Stromal cell of bone marrow (primary cell): ENCODE results near the gene NR1H3.
"Not testable (repeated sequence)": the region's sequence is repeated elsewhere in the genome, so short reads cannot be mapped to it uniquely, and the experiment has no call there.

Experiments used
- DNase-seq: peaks from one replicate; pipeline ENCODE4 v3.0.0-alpha.2; 2012; ENCODE audit warnings: low read depth

NR1H3 gene

DNA sequence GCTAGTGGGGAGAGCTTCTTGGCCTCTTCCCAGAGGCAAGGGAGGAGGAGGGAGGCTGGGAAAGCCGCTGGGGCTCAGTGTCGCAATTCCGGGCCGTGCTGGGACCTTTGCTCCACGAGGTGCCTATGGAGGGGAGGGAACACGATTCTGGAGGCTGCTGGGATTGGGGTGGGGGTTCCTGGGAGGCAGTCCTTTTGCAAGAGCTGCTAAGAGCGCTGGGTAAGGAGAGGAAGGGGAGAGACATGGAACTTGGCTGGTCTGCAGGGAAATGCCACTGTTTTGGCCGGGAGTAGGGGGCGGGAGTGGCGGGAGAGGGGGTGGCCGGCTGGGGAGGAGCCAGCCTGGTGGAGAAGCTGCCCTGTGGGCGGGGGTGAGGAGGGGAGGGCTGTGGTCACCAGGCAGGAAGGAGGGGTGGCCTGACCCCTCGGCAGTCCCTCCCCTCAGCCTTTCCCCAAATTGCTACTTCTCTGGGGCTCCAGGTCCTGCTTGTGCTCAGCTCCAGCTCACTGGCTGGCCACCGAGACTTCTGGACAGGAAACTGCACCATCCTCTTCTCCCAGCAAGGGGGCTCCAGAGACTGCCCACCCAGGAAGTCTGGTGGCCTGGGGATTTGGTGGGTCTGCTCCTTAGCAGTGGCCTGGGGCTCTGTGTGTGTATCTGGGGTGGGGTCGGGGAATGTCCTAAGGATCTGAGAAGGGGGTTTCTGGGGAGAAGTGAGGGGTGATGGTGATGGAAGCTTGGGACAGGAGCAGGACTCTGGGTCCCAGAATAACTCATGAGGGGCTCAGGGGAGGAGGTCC, at the start of gene NR1H3:
NR1H3 (plus strand) TSS at position 480 of the 800 bp plus-strand sequence. CDS start 1,221 bp downstream, outside the sequence.
- peak; percentile 38 for DNase-seq

DNA sequence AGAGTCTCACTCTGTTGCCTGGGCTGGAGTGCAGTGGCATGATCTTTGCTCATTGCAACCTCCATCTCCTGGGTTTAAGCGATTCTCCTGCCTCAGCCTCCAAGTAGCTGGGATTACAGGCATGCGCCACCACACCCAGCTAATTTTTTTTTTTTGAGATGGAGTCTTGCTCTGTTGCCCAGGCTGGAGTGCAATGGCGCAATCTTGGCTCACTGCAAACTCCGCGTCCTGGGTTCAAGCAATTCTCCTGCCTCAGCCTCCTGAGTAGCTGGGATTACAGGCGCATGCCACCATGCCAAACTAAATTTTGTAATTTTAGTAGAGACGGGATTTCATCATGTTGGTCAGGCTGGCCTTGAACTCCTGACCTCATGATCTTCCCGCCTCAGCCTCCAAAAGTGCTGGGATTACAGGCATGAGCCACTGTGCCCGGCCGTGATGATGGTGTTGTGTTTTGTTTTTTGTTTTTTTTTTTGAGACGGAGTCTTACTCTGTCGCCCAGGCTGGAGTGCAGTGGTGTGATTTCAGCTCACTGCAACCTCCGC, 49.7 kb upstream of the NR1H3 start:
- not testable (repeated sequence) for DNase-seq

DNA sequence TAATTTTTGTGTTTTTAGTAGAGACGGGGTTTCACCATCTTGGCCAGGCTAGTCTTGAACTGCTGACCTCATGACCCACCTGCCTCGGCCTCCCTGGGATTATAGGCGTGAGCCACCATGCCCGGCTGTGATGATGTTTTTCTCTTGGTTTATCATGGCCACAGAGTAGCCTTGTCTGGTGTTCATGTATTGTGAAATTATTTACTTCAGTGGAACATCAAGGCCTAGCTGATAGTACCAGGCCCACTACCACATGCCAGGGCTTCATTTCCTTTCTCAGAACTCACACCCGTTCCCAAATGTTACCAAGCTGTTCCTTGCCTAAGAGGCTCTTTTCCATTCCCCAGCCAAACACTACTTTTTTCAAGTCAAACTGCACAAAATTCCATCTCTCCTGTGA, 49.2 kb upstream of the NR1H3 start:
- no peak for DNase-seq

DNA sequence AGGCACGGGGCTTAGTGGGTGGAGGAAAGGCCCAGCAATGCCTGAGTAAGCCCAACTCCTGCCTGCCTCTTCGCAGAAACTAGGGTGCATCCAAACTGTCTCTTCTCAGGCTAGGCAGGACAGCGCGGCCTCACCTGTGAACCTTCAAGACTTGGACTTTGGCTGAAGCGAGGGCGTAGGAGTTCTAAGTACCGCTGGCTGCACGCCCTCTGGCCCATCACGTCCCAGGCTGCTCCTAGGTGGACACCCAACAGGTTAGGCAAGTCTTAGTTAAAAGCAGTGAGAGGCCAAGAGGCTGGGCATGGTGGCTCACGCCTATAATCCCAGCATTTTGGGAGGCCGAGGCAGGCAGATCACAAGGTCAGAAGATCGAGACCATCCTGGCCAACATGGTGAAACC, 44.9 kb upstream of the NR1H3 start:
- DNase-seq: no peak

DNA sequence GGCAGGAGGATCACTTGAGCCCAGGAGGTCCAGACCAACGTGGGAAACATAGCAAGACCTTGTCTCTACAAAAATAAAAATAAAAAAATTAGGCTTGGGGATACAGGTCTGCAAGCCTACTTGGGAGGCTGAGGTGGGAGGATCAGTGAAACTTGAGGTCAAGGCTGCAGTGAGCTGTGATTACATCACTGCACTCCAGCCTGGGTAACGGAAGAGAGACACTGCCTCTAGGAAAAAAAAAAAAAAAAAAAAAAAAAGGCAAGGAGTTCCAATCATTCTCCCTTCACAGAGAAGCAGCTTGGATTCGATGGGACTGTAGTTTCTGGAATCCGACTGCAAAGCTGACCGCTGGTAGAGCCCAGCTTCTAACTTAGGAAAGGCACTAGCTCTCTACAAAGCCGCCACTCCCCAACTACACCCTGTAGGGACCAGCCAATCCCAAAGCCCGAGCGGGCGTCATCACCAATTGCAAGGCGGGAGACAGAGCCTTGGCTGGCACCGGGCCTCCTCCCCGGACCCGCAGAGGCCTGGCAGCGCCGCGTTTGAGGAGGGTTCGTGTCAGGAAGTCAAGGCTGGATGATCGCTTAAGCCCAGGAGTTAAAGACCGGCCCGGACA, 43.7 kb upstream of the NR1H3 start:
- peak; percentile 89 for DNase-seq

DNA sequence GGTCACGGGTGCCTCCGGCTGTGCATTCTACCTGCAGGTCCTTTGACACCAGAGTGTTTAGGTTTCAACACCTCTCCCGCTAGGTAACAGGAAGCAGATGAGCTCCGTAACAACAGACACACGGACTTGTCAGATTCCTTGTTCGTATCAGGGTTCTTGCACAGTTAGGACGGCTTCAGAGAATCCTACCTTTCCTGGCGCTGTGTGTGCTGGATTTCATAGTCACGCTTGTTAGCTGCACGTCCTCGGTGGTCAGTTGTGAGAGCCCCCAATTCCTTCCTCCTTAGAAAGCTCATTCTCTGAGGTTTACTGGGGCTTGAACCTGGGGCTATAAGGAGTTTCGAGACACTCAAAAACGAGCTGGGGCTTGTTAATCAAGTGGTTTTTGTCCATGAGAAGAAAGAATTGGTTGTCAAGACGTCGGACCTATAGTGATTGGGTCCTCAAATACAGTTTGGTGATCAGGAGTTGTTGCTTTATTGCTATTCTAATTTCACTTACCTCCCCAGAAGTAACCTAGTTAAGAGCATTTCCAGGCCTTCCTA, 42.4 kb upstream of the NR1H3 start:
- DNase-seq: no peak

DNA sequence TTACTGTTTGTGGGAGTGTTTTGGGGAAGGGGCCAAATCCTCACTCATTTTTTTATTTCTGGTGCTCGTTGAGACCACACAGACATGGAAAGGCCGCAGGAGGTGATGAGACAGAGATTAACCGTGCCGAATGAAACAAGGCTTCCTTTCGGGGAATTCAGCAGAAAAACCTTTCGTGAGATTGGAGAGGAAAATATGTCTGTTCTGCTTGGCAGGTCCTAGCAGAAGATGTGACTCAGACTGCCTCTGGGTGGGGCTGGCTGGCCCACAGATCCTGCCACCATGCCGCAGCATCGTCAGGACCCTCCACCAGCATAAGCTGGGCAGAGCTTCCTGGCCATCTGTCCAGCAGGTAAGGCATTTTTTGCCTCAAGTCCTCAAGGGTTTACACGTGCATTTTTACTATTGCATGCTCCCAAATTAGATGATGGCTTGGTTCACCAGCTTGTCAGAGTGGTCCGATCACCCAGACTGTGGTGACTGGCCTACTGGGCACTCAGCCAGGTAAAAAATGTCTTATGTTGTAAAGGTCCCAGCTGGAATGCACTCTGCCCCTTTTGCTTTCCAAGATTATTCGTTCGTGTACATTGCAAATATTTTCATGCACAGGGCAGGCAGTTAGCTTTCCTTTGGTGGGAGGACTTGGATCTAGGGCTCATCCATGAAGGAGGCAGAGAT, 41.5 kb upstream of the NR1H3 start:
- DNase-seq: peak; percentile 82

DNA sequence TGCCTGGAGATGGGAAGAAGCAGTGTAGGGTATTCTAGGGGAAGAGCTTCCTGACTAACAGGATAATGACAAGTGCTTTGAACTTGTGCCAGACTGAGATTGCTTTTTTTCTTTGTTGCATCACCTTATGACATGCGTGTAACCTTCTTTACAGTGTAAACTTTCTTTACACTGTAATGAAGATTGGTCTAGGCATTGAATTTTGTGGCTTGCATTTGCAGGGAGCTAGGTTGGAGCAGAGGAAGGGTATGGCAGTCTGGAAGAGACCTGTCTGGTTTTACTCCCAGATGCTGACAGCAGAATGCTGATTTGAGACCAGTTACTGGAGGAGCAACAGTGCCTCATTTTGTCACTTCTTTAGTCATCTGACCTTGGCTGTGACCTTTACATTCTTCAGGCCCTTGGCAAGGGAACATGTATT, 37.4 kb upstream of the NR1H3 start:
- no peak for DNase-seq

DNA sequence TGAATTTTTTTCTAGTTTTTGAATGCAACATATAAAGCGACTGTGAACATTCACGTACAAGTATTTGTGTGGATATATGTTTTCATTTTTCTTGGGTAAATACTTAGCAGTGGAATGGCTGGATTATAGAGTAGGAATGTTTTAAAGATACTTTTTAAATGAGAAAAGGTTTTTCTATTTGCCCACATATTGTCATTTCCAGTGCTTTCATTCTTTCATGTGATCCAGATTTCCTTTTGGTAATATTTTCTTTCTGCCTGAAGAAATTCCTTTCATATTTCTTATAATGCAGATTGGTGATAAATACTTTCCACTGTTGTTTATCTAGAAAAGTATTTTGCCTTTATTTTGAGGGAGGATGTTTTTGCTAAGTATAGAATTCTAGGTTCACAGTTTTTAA, 35.1 kb upstream of the NR1H3 start:
- DNase-seq: no peak

DNA sequence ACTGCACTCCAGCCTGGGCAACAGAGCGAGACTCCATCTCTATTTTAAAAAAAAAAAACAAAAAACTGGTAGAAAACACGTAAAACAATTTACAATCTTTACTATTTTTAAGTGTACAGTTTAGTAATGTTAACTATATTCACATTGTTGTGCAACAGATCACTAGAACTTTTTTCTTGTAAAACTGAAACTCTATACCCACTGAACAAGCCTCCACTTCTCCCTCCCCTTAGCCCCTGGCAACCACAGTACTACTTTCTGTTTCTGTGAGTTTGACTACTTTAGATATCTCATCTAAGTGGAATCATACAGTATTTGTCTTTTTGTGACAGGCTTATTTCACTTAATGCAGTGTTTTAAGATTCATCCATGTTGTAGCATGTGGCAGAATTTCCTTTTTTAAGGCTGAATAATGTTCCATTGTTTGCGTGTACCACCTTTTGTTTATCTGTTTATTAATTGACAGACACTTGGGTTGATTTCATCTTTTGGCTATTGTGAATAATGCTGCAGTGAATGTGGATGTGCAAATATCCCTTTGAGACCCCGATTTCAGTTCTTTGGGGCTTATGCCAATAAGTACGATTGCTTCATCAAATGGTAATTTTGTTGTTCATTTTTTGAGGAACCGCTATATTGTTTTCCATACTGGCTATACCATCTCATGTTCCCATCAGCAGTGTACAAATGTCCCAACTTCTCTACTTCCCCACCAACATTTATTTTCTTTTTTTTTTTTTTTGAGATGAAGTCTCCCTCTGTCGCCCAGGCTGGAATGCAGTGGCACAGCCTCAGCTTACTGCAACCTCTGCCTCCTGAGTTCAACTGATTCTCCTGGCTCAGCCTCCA, 32.0 kb upstream of the NR1H3 start:
- no peak for DNase-seq

DNA sequence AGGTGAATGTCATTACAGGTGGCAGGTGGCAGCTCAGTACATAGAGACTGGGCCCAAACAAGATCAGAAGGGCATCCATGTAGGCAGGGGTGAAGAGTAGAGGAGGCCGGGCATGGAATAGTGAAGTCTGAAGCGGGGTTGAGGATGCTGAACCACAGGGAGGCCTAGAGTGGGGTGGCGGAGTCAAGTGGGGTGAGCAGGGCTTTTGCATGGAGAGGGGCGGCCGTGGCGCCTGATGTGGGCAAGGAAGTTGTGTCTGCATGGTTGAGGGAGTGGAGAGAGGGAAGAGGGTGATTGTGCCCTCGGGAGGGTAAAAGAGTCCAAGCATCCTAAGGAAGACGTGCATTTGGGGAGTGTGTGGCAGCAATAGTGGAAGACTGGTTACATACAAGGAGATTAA, 28.6 kb upstream of the NR1H3 start:
- DNase-seq: no peak

DNA sequence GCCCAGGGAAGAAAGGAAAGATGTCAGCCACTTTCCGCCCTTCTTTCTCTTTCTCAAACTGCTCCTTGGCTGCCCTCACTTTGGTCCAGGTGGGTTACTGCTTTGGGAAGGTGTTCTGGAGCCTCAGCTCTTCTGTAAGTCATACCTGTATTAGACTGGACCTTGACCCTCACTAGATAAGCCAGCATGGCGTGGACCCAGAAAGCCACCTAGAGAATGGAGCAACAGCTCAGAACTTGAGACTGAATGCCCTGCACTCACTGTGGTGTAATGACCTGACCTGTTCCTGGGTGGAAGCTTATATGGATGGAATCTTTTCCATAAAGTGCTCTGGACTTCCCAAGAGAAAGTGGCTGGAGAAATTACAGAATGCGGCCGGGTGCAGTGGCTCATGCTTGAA, 24.7 kb upstream of the NR1H3 start:
- no peak for DNase-seq

DNA sequence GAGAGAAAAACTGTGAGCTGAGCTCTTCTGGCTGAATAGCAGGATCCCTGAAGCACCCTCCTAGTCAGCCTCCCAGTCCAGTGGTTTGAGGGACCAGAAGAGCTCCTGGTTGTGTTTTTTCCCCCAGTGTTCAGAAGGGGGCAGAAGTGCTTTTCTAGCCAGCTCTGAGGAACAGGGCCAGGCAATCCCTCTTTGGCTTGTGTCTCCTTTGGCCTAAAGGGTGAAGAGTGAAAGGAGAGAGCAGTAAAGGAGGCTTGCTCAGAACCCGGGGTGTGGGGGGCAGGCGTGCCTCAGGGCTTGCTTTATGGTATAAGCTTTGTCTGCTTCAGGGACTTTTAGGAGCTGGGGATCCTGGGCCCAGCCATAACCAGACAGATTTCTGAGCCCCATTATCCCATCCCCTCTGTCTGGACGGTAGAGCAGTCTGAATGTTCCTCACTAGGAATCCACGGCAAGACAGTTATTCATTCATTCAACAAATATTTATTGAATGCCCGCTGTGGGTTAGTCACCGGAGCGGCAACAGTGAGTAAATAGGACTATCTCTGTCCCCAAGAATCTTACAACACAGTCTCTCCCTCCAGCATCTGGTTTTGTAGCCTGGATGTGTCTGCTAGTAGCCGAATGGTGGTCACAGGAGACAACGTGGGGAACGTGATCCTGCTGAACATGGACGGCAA, 23.7 kb upstream of the NR1H3 start:
- peak; percentile 39 for DNase-seq

DNA sequence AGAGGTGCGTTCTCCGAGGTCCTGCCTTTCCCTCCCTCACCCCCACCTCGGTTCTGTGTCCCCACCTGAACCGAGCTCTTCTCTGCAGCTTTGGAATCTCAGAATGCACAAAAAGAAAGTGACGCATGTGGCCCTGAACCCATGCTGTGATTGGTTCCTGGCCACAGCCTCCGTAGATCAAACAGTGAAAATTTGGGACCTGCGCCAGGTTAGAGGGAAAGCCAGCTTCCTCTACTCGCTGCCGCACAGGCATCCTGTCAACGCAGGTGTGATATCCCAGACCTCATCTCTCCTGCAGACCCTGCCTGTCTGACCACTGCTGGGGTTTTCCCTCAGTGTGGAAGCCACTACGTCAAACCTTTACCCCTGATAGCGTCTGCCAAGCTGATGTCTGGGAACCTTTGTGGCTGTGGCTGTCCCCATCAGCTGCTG, 23.1 kb upstream of the NR1H3 start:
- no peak for DNase-seq

DNA sequence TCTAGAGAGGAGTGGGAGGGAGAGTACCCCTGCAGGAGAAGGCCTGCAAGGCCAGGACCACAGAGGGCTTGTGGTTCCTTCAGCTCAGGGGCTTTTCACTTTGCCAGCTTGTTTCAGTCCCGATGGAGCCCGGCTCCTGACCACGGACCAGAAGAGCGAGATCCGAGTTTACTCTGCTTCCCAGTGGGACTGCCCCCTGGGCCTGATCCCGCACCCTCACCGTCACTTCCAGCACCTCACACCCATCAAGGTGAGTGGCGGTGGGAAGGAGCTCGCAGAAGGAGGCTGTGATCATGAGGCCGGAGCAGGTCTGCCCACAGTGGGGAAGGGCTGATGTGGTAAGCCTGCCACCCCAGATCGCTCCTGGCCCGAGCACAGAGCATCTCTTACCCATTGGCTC, 22.6 kb upstream of the NR1H3 start:
- DNase-seq: no peak

DNA sequence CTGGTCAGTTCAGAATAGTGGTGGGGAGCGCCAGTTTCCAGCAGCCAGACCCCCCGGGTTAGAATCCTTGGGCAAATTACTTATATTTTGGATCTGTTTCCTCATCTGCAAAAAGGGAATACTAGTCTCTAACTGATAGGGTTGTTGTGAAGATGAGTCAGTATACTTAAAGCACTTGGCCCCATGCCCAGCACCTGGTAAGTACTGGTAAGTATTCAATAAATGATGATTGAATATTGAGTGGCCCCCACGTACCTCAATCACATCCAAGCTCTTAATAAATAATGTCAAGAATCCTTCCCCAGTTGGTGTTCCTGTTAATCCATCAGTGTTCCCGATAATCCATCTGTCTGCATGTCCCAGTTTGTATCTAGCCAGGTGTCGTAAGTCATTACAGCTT, 21.3 kb upstream of the NR1H3 start:
- no peak for DNase-seq

DNA sequence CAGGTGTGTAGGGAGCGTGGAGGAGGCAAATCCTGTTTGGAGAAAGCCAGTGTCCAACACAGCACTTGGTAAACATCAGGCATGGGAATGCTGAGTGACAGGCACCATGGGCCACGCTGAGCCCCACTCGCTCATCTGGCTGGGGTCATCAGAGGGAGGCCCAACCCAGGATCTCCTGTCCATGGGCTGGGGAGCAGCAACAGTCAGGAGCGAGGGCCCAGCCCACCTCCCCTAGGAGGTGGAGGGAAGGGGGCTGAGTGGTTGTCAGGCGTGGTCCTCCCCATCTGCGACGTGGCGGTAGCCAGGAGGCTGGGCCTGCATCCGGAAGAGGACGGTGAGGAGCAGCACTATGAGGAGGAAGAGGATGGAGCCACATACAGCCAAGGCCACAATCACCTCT, 17.9 kb upstream of the NR1H3 start:
- no peak for DNase-seq

DNA sequence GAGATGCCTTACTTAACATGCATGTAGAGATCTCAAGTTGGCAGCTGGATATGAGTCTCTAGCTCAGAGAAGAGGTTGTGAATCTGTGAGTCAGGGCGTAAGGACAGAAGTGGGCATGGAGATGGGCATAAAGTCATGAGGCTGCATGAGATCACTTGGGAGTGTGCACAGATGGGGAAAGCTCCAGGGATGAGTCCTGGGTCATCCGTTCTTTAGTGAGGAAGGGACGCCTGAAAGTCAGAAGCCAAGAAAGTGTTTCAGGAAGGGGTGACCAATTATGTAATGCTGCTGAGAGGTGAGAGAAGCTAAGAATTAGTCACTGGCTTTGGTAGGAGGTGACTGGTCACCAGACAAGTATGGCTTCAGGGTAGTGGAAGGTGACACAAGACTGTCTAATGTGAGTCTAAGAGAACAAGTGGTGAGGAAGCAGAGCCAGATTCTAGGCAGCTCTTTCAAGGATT, 15.9 kb upstream of the NR1H3 start:
- no peak for DNase-seq

DNA sequence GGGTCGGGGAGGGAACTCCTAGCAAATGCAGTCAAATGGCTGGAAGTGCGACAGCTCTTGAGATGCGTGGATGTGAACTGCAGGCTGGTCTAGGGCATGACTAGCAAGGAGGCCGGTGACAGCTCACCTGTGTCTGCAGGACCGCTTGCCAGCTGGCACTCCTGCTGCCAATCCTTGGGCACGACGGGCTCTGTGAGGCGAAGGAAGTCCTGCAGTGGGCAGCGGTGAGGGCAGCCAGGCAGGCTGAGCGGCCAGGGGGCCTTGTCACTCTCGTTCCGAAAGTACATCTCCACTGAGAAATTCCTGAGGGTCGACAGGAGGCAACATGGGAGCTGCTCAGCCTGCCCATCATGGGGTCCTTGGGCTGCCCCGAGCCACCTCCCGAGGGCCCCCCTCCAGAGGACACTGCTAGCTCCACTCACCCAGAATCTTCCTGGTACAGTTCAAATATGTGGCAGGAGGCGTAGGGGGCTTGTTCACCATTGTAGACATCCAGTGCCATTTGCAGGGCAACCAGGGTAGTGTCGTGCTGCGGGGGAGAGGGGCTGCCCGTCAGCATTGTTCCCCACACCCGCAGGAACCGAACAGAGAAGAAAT, 15.1 kb upstream of the NR1H3 start:
- DNase-seq: no peak

DNA sequence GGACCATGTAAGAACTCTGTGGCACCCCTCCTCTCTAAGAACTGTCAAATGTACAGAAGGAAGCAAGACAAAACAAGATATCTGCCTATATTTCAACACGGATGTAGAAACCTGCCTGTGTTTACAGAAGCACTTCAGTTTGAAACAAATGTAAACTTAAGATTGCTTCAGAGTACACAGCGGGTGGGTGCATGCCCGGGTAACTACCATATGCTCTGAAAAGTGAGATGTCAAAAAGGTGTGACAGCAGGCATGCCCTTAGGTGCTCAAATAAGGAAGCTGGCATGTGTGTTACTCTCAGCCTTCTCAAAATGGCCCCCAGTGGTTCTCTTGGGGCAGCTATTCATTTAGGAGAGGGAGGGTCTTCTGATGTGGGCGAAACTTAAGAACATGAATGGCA, 14.3 kb upstream of the NR1H3 start:
- no peak for DNase-seq
